GM12865 (cell line): Measurements from ENCODE around the gene APCDD1L.

Experiments used
- DNase-seq: peaks from one replicate; pipeline ENCODE4 v3.0.0; 2010; ENCODE audit warnings: low read depth
- H3K4me3 ChIP-seq: 2 replicates; pipeline ENCODE4 v1.5.1; 2011; ENCODE audit warnings: mild to moderate bottlenecking, low read depth, low read length, control low read depth
- CTCF ChIP-seq: IDR thresholded peaks from 2 replicates; pipeline ENCODE4 v1.5.1; 2011; ENCODE audit warnings: low read length, control low read depth, low read depth, inconsistent platforms; ENCODE audit not compliant: insufficient read depth; ENCODE audit errors: missing control alignments

APCDD1L gene

GRCh38 chr20:58554541-58554940 is 39.3 kb upstream of the APCDD1L start:
- no peak overlapping the region for H3K4me3 ChIP-seq
- TF ChIP-seq CTCF = no peak
- DNase-seq = no peak

- no peak for TF ChIP-seq CTCF
- DNase-seq = no peak
- H3K4me3 ChIP-seq = no peak overlapping the region
Observed at GRCh38 chr20:58553841-58554240, 38.6 kb upstream of the APCDD1L start.

- H3K4me3 ChIP-seq = no peak overlapping the region
- DNase-seq = no peak
- TF ChIP-seq CTCF = no peak
Observed at GRCh38 chr20:58553166-58553696, 38.0 kb upstream of the APCDD1L start.

- H3K4me3 ChIP-seq = no peak overlapping the region
- TF ChIP-seq CTCF = no peak
- DNase-seq = no peak
Observed at GRCh38 chr20:58552366-58552934, 37.3 kb upstream of the APCDD1L start.

- TF ChIP-seq CTCF = no peak
- DNase-seq = no peak
- H3K4me3 ChIP-seq = no peak overlapping the region
Observed at GRCh38 chr20:58551631-58552030, 36.4 kb upstream of the APCDD1L start.

GRCh38 chr20:58550275-58551059 is 35.3 kb upstream of the APCDD1L start:
- DNase-seq = no peak
- no peak for TF ChIP-seq CTCF
- H3K4me3 ChIP-seq = no peak overlapping the region
